GM19397 (cell line): ENCODE results near the gene SPR.
"Not testable (repeated sequence)": the region's sequence is repeated elsewhere in the genome, so short reads cannot be mapped to it uniquely, and the experiment has no call there.

Source experiments
- ATAC-seq: cut with Tn5 transposase; IDR thresholded peaks from one replicate; pipeline ENCODE4 v1.9.1; 2021; ENCODE audit warnings: mild to moderate bottlenecking, moderate library complexity; ENCODE audit not compliant: unreplicated experiment

The SPR gene

DNA sequence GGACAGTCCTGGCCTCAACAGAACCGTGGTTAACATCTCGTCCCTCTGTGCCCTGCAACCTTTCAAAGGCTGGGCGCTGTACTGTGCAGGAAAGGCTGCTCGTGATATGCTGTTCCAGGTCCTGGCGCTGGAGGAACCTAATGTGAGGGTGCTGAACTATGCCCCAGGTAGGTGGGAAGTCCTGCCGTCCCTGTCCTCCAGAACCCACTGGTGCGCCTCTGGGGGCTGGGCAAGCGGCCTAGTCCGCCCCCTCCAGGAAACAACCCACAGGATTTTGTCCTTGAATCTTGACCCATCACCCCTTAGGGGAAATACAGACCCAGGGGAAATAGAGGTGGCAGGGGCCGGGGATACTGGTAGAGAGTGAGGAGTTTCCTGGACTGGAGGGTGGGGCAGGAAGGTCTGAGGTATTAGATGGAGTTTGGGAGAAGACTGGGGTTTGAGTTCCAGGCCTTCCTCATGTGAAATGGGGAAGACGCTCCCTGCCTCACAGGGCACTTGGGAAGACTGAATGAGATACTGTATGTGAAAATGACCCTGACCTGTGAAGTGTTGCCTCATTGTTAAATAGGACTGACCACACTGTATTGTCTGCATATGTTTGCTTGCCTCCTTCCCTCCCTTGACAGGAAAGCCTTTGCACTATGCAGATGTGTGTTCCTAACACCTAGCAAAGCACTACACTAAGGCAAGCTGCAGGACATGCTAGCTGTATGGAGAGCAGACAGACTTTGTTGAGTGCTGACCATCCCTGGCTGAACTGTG, 1.4 kb downstream of the SPR start:
- ATAC-seq, result no peak

DNA sequence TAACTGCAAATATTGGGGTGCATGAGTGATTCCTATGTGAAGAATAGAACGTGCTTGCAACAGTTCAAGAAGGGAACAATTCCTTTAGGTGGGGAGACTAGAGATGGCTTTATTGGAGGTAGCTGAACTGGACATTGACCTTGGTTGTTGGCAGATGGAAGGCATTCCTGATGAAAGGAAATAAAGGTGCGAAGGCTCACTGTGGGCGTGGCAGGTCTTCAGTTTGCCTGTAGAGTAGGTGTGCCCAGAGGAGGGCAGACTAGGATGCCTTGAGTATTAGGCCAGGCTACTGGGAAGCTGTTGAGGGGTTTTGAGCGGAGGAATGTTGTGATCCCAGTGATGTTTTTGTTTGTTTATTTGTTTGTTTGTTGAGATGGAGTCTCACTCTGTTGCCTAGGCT, 2.8 kb downstream of the SPR start:
- ATAC-seq, result no peak

GRCh38 chr2:72891091-72891818, 4.0 kb downstream of the SPR start:
- ATAC-seq, result no peak

DNA sequence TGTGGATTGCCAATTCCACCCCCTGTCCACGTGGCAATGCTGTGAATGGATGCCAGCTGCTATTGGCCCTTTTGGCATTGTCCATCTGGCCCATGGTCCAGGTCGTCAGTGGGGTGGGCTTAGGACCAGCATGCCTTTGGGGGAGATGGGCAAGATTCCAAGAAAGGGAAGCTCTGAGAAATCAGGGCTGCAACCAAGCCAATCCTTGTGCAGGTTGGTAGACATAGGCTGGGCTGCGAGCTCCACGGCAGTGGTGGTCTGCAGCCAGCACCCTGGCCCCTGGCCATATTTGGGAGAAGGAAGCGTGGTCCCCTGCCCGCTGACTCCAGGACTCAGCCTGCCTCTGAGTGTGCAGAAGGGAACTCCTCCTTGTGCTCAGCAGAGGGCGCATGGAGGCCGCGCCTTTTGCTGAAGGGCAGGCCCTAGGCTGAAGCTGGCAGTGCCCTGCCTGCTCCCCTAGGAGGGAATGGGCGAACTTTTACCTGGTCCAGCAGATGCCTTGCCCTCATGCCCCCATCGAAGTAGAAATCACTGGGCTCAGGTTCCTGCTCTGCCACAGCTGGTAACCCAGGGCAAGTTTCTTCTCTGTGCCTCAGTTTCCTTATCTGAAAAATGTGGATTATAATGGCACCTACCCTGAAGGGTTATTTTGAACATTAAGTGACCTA, 5.4 kb downstream of the SPR start:
- peak; percentile 57 for ATAC-seq

GRCh38 chr2:72893594-72894319, 6.5 kb downstream of the SPR start:
- peak; percentile 60 for ATAC-seq

DNA sequence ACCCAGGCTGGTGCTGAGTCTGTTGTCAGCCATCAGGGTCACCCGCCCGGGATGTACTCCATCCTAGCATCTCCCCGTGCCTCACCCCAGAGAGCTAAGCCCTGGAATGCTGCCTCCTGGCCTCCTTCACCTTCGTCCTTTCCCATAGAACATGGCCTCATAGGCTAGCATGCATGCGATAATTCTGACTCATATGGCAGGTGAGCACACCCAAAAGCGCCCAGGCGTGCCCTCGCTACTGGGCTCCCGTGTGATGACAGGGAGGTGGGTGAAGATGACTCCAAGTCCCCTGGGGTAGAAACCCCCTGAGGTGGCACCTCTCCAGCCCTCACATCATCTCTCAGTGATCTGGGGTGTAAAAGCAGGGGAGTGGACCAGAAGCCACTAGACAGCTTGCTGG, 7.3 kb downstream of the SPR start:
- ATAC-seq, result no peak

DNA sequence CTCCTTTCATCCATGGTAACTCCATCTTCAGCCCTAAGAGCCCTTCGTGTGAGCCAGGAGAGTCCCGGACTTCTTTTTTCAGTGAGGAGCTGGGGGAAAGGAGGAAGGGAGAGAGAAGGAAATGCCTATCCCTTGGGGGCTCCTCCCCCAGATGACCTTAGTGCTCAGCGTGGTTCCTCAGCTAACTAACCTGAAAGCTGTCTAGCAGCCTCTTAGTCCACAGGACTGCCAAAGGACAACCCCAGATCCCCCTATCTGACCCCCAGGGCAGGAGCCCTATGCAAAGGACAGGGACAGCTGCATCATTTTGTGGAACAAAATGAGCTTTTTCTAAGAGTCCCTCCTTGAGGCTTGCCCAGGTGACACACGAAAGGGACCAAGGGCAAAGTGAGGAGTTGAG, 7.9 kb downstream of the SPR start:
- ATAC-seq, result no peak

GRCh38 chr2:72895759-72896281, 8.6 kb downstream of the SPR start:
- ATAC-seq, result no peak

GRCh38 chr2:72896446-72896845, 9.2 kb downstream of the SPR start:
- no peak for ATAC-seq

- ATAC-seq, result no peak
Observed at GRCh38 chr2:72897785-72898584, 10.8 kb downstream of the SPR start.

- no peak for ATAC-seq
Observed at GRCh38 chr2:72898585-72898906, 11.3 kb downstream of the SPR start.

- no peak for ATAC-seq
Observed at GRCh38 chr2:72900191-72900825, 13.1 kb downstream of the SPR start.

GRCh38 chr2:72901426-72901825, 14.2 kb downstream of the SPR start:
- ATAC-seq, result no peak

DNA sequence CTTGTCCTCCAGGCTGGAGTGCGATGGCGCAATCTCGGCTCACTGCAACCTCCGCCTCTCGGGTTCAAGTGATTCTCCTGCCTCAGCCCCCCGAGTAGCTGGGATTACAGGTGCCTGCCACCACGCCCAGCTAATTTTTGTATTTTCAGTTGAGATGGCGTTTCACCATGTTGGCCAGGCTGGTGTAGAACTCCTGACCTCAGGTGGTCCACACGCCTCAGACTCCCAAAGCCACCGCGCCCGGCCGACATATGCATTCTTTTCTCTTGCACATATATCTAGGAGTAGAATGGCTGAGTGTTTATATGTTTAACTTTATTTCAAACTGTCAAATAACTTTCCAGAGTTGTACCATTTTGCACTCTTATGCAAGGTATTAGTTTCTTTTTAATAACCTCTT, 20.2 kb downstream of the SPR start:
- not testable (repeated sequence) for ATAC-seq

DNA sequence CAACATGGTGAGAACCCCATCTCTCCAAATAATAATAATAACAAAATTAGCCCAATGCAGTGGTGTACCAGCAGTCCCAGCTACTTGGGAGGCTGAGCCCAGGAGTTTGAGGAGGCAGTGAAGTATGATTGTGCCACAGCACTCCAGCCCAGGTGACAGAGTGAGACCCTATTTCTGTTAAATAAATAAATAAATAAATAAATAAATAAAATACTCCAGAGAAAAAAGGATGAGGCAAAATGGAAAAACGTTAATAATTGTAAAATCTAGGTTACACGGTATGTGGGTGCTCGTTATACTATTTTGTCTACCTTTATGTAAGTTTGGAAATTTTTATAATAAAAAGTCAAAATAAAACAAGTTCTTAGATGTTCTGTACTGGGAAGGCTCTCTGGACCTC, 21.5 kb downstream of the SPR start:
- ATAC-seq, result no peak

DNA sequence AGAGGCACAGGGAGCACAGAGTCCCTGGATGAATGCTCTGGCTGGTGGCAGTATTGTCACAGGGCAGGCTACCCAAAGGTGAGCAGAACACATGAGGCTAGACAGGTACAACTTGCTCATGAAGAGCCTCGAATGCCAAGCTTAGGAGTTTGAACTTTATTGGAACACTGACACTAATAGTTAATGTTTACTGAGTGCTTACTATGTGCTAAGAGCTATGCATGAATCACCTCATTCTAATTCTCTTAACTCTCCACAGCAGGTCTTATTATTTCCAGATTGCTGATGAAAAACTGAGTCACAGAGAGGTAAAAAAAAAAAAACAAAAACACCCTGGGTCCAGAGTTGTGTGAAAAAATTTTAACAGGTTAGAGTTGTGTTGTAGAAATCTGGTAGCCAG, 24.0 kb downstream of the SPR start:
- no peak for ATAC-seq

DNA sequence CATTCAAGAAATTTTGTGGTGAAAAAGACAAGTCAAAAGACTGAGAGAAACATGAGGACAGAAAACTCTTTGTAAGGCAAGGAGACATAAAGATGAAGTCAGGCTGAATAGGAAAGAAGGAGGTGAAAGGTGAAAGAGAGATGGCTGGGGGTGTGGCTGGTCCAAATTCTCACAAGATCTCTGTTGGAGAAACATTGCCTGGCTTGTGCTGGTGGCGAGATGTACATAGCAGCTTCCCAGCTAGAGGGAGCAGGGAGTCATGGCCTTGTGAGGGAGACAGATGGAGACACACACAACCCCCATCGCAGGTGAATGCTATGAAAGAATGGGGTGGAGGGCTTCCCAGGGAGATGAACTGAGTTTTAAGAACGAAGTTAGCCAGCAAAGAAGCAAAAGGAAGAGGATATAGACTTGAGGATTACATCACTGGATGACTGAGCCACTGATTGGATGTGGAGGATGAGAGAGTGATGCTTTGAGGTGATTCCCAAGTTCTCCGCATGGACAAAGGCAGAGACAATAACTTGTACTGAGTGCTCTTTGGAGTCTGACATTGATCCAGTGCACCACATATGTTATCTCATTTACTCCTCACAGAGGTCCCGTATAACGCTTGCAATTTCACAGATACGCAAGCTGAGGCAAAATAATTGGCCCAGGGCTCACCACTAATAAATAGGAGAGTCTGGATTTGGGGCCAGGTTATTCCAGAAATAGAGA, 26.4 kb downstream of the SPR start:
- ATAC-seq, result no peak

DNA sequence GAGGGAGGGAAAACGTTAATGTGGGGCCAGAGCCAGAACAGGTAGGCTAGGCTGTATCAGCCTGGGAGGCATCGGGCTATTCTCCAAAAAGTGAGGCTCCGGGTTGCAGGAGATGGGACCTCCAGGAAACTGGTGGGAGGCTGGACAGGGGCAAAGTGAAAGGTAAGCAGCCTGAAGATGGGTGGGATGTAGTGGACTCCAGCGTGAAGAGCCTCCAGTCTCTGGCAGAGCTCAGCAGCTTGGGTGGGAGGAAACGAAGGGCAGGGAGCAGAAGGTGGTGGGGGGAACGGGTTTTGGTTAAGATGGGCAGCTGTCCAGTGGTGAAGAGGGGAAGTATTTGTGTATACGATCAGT, 27.0 kb downstream of the SPR start:
- ATAC-seq, result no peak

GRCh38 chr2:72914589-72915319, 27.5 kb downstream of the SPR start:
- no peak for ATAC-seq
